IMR-90 (cell line): ENCODE results near the gene FYB2. TPM values are rescaled to one million over a fixed set of nuclear protein-coding genes. Genes with fewer than 3 reads are reported as not detected.

Experiments
- ATAC-seq: fragments of 200-7000 bp; cut with Tn5 transposase; 2 replicates; pipeline ENCODE4 v1.9.1; 2020; ENCODE audit warnings: low read depth, mild to moderate bottlenecking, moderate library complexity
- BruUV-seq: library from RNA; stranded (reverse); fragments of 400-500 nt; replicated peaks from 2 replicates; lab custom pipeline; 2021; lab: Mats Ljungman, UMichigan
- CTCF ChIA-PET: fragments of 300-600 bp; formaldehyde crosslinking; extraction: SDS; loops from one replicate; lab custom pipeline; 2021; ENCODE audit warnings: antibody characterized with exemption; lab: Yijun Ruan, JAX
- POLR2A ChIA-PET: fragments of 300-600 bp; sonication (Branson Sonifier 250); formaldehyde crosslinking; loops from one replicate; lab custom pipeline; 2022; ENCODE audit warnings: antibody characterized with exemption; ENCODE audit not compliant: unreplicated experiment; lab: Charles Lee
- DNase-seq: peaks from one replicate; pipeline ENCODE4 v3.0.0; 2013
- H2AFZ ChIP-seq: replicated peaks from 2 replicates; pipeline ENCODE3; 2013; ENCODE audit warnings: low read length, mild to moderate bottlenecking; ENCODE audit not compliant: poor library complexity
- H2AK5ac ChIP-seq: 2 replicates; pipeline ENCODE4 v1.6.1; 2013; ENCODE audit warnings: low read depth, low read length, inconsistent platforms
- H2AK9ac ChIP-seq: replicated peaks from 2 replicates; pipeline ENCODE3; 2013; ENCODE audit warnings: mild to moderate bottlenecking, low read depth, low read length, moderate library complexity; ENCODE audit not compliant: poor library complexity
- H2BK120ac ChIP-seq: 2 replicates; pipeline ENCODE4 v1.6.1; 2013; ENCODE audit warnings: low read depth, low read length, inconsistent platforms
- H2BK15ac ChIP-seq: 3 replicates; pipeline ENCODE4 v1.6.1; 2013; ENCODE audit warnings: low read depth, low read length, inconsistent platforms
- H2BK20ac ChIP-seq: 2 replicates; pipeline ENCODE4 v1.6.1; 2013; ENCODE audit warnings: low read depth, mild to moderate bottlenecking, inconsistent platforms, low read length, moderate library complexity
- H2BK5ac ChIP-seq: 2 replicates; pipeline ENCODE4 v1.6.1; 2013; ENCODE audit warnings: mild to moderate bottlenecking, low read depth, low read length, inconsistent platforms; ENCODE audit not compliant: poor library complexity, severe bottlenecking
- H3K14ac ChIP-seq: replicated peaks from 2 replicates; pipeline ENCODE4 v1.6.1; 2013; ENCODE audit warnings: low read depth, low read length, inconsistent platforms
- H3K18ac ChIP-seq: 2 replicates; pipeline ENCODE4 v1.6.1; 2013; ENCODE audit warnings: low read depth, low read length, control low read depth
- H3K23ac ChIP-seq: 2 replicates; pipeline ENCODE4 v1.6.1; 2013; ENCODE audit warnings: low read depth, low read length, inconsistent platforms
- H3K27ac ChIP-seq: 2 replicates; pipeline ENCODE4 v1.5.1; 2013; ENCODE audit warnings: mild to moderate bottlenecking, control low read depth, low read length; ENCODE audit not compliant: insufficient read depth
- H3K27me3 ChIP-seq: 2 replicates; pipeline ENCODE4 v1.6.1; 2013; ENCODE audit warnings: low read length; ENCODE audit not compliant: control insufficient read depth, insufficient read depth
- H3K36me3 ChIP-seq: 2 replicates; pipeline ENCODE4 v1.6.1; 2013; ENCODE audit warnings: low read length, mixed read lengths; ENCODE audit not compliant: control insufficient read depth, insufficient read depth
- H3K4ac ChIP-seq: 2 replicates; pipeline ENCODE4 v1.6.1; 2013; ENCODE audit warnings: low read depth, low read length, inconsistent platforms
- H3K4me1 ChIP-seq: 2 replicates; pipeline ENCODE4 v1.6.1; 2013; ENCODE audit warnings: low read length, mixed read lengths; ENCODE audit not compliant: control insufficient read depth, insufficient read depth
- H3K4me2 ChIP-seq: 2 replicates; pipeline ENCODE4 v1.6.1; 2013; ENCODE audit warnings: low read depth, mild to moderate bottlenecking, control low read depth, low read length, moderate library complexity
- H3K4me3 ChIP-seq: 2 replicates; pipeline ENCODE4 v1.5.1; 2013; ENCODE audit warnings: low read depth, mild to moderate bottlenecking, control low read depth, low read length, moderate library complexity; ENCODE audit not compliant: insufficient read depth
- H3K56ac ChIP-seq: 2 replicates; pipeline ENCODE4 v1.6.1; 2013; ENCODE audit warnings: low read length, inconsistent platforms; ENCODE audit not compliant: insufficient read depth; ENCODE audit errors: extremely low read depth
- H3K79me1 ChIP-seq, 2 experiments: 2 replicates each; pipeline ENCODE4 v1.6.1; 2013; ENCODE audit warnings: low read length in 2 of 2, inconsistent platforms in 1 of 2, low read depth in 1 of 2
- H3K9ac ChIP-seq: 2 replicates; pipeline ENCODE4 v1.6.1; 2013; ENCODE audit warnings: low read depth, low read length, control low read depth
- H3K9me1 ChIP-seq: 2 replicates; pipeline ENCODE4 v1.6.1; 2013; ENCODE audit warnings: low read length, inconsistent platforms; ENCODE audit not compliant: insufficient read depth
- H3K9me3 ChIP-seq: 2 replicates; pipeline ENCODE4 v1.6.1; 2013; ENCODE audit warnings: low read length; ENCODE audit not compliant: control insufficient read depth, insufficient read depth
- H4K20me1 ChIP-seq: 2 replicates; pipeline ENCODE4 v1.6.1; 2013; ENCODE audit warnings: low read length, inconsistent platforms; ENCODE audit not compliant: insufficient read depth
- H4K5ac ChIP-seq: 2 replicates; pipeline ENCODE4 v1.6.1; 2013; ENCODE audit warnings: mild to moderate bottlenecking, low read depth, low read length, control low read depth
- H4K8ac ChIP-seq, 2 experiments: 2 replicates each; pipeline ENCODE4 v1.6.1; 2013; ENCODE audit warnings: low read depth in 2 of 2, low read length in 2 of 2, control low read depth in 1 of 2, inconsistent platforms in 1 of 2
- H4K91ac ChIP-seq: 2 replicates; pipeline ENCODE4 v1.6.1; 2013; ENCODE audit warnings: low read depth, low read length, inconsistent platforms; ENCODE audit not compliant: insufficient read depth
- BHLHE40 ChIP-seq: fragments of 150-350 bp; IDR thresholded peaks from 2 replicates; pipeline ENCODE4 v1.6.1; 2016; ENCODE audit warnings: mild to moderate bottlenecking, low read depth, low read length
- CEBPB ChIP-seq: IDR thresholded peaks from 2 replicates; pipeline ENCODE4 v1.6.1; 2012; ENCODE audit warnings: low read depth, low read length, improper control_type of control experiment
- FOS ChIP-seq: fragments of 150-350 bp; IDR thresholded peaks from 2 replicates; pipeline ENCODE4 v1.6.1; 2016; ENCODE audit warnings: low read depth, low read length
- MAFK ChIP-seq: IDR thresholded peaks from 2 replicates; pipeline ENCODE4 v1.6.1; 2012; ENCODE audit warnings: low read depth, low read length, improper control_type of control experiment
- MXI1 ChIP-seq: IDR thresholded peaks from 2 replicates; pipeline ENCODE4 v1.6.1; 2012; ENCODE audit warnings: low read depth, mild to moderate bottlenecking, low read length, moderate library complexity, borderline replicate concordance
- NFE2L2 ChIP-seq: fragments of 150-350 bp; IDR thresholded peaks from 2 replicates; pipeline ENCODE4 v1.6.1; 2016; ENCODE audit warnings: low read depth, mild to moderate bottlenecking, low read length
- POLR2A ChIP-seq: IDR thresholded peaks from 2 replicates; pipeline ENCODE4 v1.6.1; 2012; ENCODE audit warnings: mild to moderate bottlenecking, low read depth, low read length
- RAD21 ChIP-seq: IDR thresholded peaks from 2 replicates; pipeline ENCODE4 v1.6.1; 2012; ENCODE audit warnings: low read length, improper control_type of control experiment
- RFX5 ChIP-seq: IDR thresholded peaks from 2 replicates; pipeline ENCODE4 v1.8.0; 2012; ENCODE audit warnings: low read depth, mild to moderate bottlenecking, low read length, moderate library complexity
- WGBS, 2 experiments: methylation state at CpG; one replicate each; pipeline versions ENCODE4 v1.1.5 to v1.1.7; 2013; ENCODE audit warnings: missing lambda C conversion rate in 2 of 2; ENCODE audit not compliant: insufficient read length in 1 of 2; ENCODE audit errors: extremely low coverage in 2 of 2; 5-methylcytosine and 5-hydroxymethylcytosine counted together
- dilution Hi-C: fragments of 300-500 bp; cut with HindIII; formaldehyde crosslinking; loops from one replicate; pipeline ENCODE4 v1.14.3; 2018; ENCODE audit warnings: low sequenced_read_pairs; ENCODE audit not compliant: unreplicated experiment
- in situ Hi-C: fragments of 300-500 bp; cut with MboI; formaldehyde crosslinking; loops from 3 replicates; pipeline ENCODE4 v1.14.3; 2019; ENCODE audit warnings: low sequenced_read_pairs, inconsistent platforms, mixed read lengths
- intact Hi-C: fragments of 100-400 bp; cut with micrococcal nuclease; formaldehyde crosslinking; loops from 2 replicates; pipeline ENCODE4 v1.10.0; 2022
- polyA plus RNA-seq, 3 experiments: library from polyadenylated mRNA; depleted of rRNA; stranded (reverse); fragments of >200 nt; gene quantifications; 2 replicates each; pipeline ENCODE4 v1.2.3, GENCODE V29; 2012; ENCODE audit warnings: low replicate concordance in 1 of 3
- total RNA-seq: library from RNA; depleted of rRNA; stranded (reverse); fragments of >200 nt; gene quantifications from 2 replicates; pipeline ENCODE4 v1.2.3, GENCODE V29; 2012
- TF ChIP-seq, protein P1 (sequence below): fragments of 150-350 bp; IDR thresholded peaks from 2 replicates; pipeline ENCODE4 v1.6.1; 2016; ENCODE audit warnings: low read depth, mild to moderate bottlenecking, low read length, moderate library complexity, borderline replicate concordance
- TF ChIP-seq, protein P2 (sequence below): conservative IDR thresholded peaks from 2 replicates; pipeline ENCODE4 v1.5.1; 2012; ENCODE audit warnings: mild to moderate bottlenecking, low read depth, low read length, improper control_type of control experiment

FYB2 gene
- total and polyA plus RNA-seq, 2 of the 4 experiments (the other 2 are of a cell fraction) = under 0.01 TPM; not detected in 1

DNA sequence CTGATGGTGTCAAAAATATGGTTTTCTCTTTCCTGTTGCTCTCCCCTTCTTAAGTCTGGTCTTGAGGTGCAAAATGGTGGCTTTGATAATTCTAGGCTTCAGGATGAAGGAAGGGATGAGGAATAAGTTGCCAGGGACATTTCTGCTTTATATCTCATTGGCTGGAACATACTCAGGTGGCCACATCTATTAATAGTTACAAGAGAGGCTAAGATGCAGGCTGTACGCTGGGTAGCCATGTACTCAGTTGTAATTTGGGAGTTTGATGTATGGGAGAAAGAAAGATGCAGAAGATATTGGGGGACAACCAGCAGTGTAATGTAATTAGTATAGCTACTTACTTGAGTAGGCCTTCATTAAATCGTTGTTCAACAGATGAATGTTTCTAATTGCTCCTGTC is 148.9 kb downstream of the FYB2 start:
- Histone ChIP-seq H3K4ac (no peak overlapping the region), H3K4me1 (no peaks in the 10 kb centered on the region), H3K56ac (no peak overlapping the region), H2BK15ac (no peak overlapping the region), H2AK5ac (no peak overlapping the region), H4K8ac (no peak overlapping the region), H2BK120ac (no peak overlapping the region), H4K20me1 (no peaks in the 10 kb centered on the region), H2BK5ac (no peak overlapping the region), H3K79me1 (no peaks in the 10 kb centered on the region), H3K18ac (no peak overlapping the region), H3K36me3 (no peaks in the 10 kb centered on the region), H3K9me1 (no peaks in the 10 kb centered on the region), H3K9me3 (no peaks in the 10 kb centered on the region), H3K9ac (no peak overlapping the region), H4K91ac (no peak overlapping the region), H3K4me3 (no peak overlapping the region), H3K27me3 (no peaks in the 10 kb centered on the region), H4K5ac (no peak overlapping the region), H3K14ac (no peak overlapping the region), H2AFZ (no peak overlapping the region), H3K4me2 (no peak overlapping the region), H2AK9ac (no peak overlapping the region), H2BK20ac (no peak overlapping the region), H3K27ac (no peak overlapping the region), H3K23ac (no peak overlapping the region)
- in situ Hi-C loops (no loop called here), intact Hi-C loops (no loop called here), dilution Hi-C loops (no loop called here)
- no peak for DNase-seq
- BruUV-seq = no TSS peak
- no peak for TF ChIP-seq CEBPB
- no peak for TF ChIP-seq NFE2L2
- TF ChIP-seq, protein P1, sequence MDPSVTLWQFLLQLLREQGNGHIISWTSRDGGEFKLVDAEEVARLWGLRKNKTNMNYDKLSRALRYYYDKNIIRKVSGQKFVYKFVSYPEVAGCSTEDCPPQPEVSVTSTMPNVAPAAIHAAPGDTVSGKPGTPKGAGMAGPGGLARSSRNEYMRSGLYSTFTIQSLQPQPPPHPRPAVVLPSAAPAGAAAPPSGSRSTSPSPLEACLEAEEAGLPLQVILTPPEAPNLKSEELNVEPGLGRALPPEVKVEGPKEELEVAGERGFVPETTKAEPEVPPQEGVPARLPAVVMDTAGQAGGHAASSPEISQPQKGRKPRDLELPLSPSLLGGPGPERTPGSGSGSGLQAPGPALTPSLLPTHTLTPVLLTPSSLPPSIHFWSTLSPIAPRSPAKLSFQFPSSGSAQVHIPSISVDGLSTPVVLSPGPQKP = no peak
- TF ChIP-seq POLR2A = no peak
- no peak for TF ChIP-seq RAD21
- TF ChIP-seq MAFK = no peak
- TF ChIP-seq MXI1 = no peak
- no peak for TF ChIP-seq FOS
- TF ChIP-seq, protein P2, sequence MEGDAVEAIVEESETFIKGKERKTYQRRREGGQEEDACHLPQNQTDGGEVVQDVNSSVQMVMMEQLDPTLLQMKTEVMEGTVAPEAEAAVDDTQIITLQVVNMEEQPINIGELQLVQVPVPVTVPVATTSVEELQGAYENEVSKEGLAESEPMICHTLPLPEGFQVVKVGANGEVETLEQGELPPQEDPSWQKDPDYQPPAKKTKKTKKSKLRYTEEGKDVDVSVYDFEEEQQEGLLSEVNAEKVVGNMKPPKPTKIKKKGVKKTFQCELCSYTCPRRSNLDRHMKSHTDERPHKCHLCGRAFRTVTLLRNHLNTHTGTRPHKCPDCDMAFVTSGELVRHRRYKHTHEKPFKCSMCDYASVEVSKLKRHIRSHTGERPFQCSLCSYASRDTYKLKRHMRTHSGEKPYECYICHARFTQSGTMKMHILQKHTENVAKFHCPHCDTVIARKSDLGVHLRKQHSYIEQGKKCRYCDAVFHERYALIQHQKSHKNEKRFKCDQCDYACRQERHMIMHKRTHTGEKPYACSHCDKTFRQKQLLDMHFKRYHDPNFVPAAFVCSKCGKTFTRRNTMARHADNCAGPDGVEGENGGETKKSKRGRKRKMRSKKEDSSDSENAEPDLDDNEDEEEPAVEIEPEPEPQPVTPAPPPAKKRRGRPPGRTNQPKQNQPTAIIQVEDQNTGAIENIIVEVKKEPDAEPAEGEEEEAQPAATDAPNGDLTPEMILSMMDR = no peak
- no peak for TF ChIP-seq RFX5
- TF ChIP-seq BHLHE40 = no peak
- ATAC-seq = no peak
- ChIA-PET POLR2A (no interaction called here), CTCF (no interaction called here)
- 100% methylated on average over 1 of the region's 2 CpGs; no CpG with 5 or more reads in 1 of the 2 experiments for WGBS, 2 experiments
